Ascending aorta (tissue), 2 donors: ENCODE results near the gene PTPRN2. TPM values are rescaled to one million over a fixed set of nuclear protein-coding genes. Genes with fewer than 3 reads are reported as not detected.
"Not testable (repeated sequence)": the region's sequence is repeated elsewhere in the genome, so short reads cannot be mapped to it uniquely, and the experiment has no call there.

Experiments used
- DNase-seq, 2 donors: peaks; one replicate each; pipeline ENCODE4 v3.0.0-alpha.2; 2019; ENCODE audit warnings: low spot score in 2 of 2
- H3K27ac ChIP-seq, 2 donors: fragments of 200-600 bp; sonication (generic); one replicate each; pipeline ENCODE4 v1.5.1; 2016 to 2017; ENCODE audit warnings: mild to moderate bottlenecking in 1 of 2
- H3K27me3 ChIP-seq: fragments of 200-600 bp; sonication (generic); one replicate; pipeline ENCODE4 v1.5.1; 2017
- H3K36me3 ChIP-seq, 2 donors: fragments of 200-600 bp; sonication (generic); one replicate each; pipeline ENCODE4 v1.5.1; 2016
- H3K4me1 ChIP-seq, 2 donors: fragments of 200-600 bp; sonication (generic); one replicate each; pipeline ENCODE4 v1.5.1; 2016 to 2017; ENCODE audit warnings: mild to moderate bottlenecking in 1 of 2
- H3K4me3 ChIP-seq, 2 donors: fragments of 200-600 bp; sonication (generic); one replicate each; pipeline ENCODE4 v1.5.1; 2016 to 2017; ENCODE audit warnings: mild to moderate bottlenecking in 1 of 2
- H3K9me3 ChIP-seq, 2 donors: fragments of 200-600 bp; sonication (generic); one replicate each; pipeline ENCODE4 v1.5.1; 2016
- intact Hi-C: fragments of 100-400 bp; cut with DNase I; formaldehyde crosslinking; loops from one replicate; pipeline ENCODE4 v1.15.1; 2023
- total RNA-seq: library from RNA; depleted of rRNA; stranded (reverse); fragments of >200 nt; gene quantifications from one replicate; pipeline ENCODE4 v1.1.0, GENCODE V29; 2016
- TF ChIP-seq, protein P1 (sequence below), 3 experiments: fragments of 200-600 bp in 2 of 3; fragments of 450-650 bp in 1 of 3; sonication (generic) in 2 of 3; IDR thresholded peaks; one replicate each; pipeline ENCODE4 v1.5.1; 2016 to 2019; ENCODE audit warnings: antibody characterized with exemption in 3 of 3, mild to moderate bottlenecking in 1 of 3, moderate library complexity in 1 of 3

Gene PTPRN2
- total RNA-seq, 1 donor from 2014 or later = 7.3 TPM

DNA sequence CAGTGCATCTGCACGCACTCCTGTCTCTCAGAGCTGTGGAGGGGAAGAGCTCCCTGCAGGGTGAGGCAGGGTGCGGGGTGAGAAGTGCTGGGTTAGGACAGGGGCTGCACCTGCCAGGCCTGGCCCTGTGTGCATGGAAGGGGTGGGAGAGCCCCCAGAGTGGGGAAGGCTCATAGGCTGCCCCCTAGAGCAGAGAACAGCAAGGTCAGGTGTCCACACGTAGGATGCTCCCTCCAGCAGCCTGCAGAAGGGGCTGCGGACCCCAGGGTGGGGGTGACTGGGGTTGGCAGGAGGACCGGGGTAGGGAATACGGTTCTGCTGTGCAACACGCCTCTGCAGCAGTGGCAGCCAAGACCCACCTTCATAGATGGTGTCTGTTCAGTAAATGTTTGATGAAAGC lies 208.6 kb downstream of the PTPRN2 start:
- Histone ChIP-seq H3K36me3 (no peaks in the 10 kb centered on the region), H3K9me3 (no peaks in the 10 kb centered on the region), H3K4me1 (no peaks in the 10 kb centered on the region), H3K4me3 (no peak overlapping the region), H3K27ac (no peak overlapping the region), H3K27me3 (no peaks in the 10 kb centered on the region)
- TF ChIP-seq, protein P1, sequence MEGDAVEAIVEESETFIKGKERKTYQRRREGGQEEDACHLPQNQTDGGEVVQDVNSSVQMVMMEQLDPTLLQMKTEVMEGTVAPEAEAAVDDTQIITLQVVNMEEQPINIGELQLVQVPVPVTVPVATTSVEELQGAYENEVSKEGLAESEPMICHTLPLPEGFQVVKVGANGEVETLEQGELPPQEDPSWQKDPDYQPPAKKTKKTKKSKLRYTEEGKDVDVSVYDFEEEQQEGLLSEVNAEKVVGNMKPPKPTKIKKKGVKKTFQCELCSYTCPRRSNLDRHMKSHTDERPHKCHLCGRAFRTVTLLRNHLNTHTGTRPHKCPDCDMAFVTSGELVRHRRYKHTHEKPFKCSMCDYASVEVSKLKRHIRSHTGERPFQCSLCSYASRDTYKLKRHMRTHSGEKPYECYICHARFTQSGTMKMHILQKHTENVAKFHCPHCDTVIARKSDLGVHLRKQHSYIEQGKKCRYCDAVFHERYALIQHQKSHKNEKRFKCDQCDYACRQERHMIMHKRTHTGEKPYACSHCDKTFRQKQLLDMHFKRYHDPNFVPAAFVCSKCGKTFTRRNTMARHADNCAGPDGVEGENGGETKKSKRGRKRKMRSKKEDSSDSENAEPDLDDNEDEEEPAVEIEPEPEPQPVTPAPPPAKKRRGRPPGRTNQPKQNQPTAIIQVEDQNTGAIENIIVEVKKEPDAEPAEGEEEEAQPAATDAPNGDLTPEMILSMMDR (IDR thresholded peaks at IDR 0.05) = no peak
- intact Hi-C loops = no loop called here
- no peak for DNase-seq

DNA sequence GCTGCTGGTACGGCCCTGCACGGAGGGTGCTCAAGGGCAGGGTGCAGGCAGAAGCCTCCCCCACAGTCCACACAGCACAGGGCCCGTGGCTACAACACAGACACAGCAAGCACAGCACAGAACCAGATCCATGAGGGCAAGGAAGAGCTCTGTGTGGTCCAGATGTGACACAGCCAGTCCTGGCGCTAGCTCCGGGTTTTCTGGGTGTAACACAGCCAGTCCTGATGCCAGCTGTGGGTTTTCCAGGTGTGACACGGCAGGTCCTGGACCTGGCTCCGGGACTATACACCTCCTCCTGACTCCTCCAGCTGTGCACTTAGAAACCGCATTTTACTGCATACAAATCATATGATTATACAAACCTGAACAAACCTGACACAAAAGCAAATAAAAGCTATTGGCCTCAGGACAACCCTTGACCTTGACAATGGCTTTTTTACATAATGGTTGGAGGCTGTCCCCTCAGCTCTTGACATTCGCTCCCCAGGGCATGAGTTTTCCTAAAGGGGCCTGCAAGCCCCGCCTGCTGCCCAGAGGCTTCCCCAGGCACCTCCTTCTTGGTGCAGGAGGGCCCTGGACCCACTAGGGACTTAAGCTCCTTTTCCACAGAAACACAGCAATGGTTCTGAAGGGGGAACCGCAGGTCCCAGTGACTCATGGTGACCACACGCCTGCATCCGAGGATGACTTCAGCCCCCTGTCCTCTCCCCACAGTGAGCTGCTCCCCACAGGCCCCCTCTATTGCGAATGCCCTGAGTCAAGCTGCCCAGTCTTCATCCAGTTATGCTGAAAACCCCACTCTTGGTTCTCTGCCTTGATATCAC lies 209.6 kb downstream of the PTPRN2 start:
- H3K36me3 ChIP-seq = no peaks in the 10 kb centered on the region
- no peak for DNase-seq
- no peaks in the 10 kb centered on the region for H3K9me3 ChIP-seq
- TF ChIP-seq, protein P1 (IDR thresholded peaks at IDR 0.05) = no peak
- H3K27ac ChIP-seq = no peak overlapping the region
- no peaks in the 10 kb centered on the region for H3K4me1 ChIP-seq
- no peaks in the 10 kb centered on the region for H3K27me3 ChIP-seq
- intact Hi-C loops = no loop called here
- H3K4me3 ChIP-seq = no peak overlapping the region

DNA sequence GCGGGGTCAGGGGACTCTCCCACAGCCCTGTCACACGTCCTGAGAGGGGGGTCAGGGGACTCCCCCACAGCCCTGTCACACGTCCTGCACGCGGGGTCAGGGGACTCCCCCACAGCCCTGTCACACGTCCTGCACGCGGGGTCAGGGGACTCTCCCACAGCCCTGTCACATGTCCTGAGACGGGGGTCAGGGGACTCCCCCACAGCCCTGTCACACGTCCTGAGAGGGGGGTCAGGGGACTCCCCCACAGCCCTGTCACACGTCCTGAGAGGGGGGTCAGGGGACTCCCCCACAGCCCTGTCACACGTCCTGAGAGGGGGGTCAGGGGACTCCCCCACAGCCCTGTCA lies 210.8 kb downstream of the PTPRN2 start:
- H3K27me3 ChIP-seq, H3K36me3 ChIP-seq, DNase-seq, H3K27ac ChIP-seq, H3K9me3 ChIP-seq, intact Hi-C loops, H3K4me3 ChIP-seq, H3K4me1 ChIP-seq: not testable (repeated sequence)

DNA sequence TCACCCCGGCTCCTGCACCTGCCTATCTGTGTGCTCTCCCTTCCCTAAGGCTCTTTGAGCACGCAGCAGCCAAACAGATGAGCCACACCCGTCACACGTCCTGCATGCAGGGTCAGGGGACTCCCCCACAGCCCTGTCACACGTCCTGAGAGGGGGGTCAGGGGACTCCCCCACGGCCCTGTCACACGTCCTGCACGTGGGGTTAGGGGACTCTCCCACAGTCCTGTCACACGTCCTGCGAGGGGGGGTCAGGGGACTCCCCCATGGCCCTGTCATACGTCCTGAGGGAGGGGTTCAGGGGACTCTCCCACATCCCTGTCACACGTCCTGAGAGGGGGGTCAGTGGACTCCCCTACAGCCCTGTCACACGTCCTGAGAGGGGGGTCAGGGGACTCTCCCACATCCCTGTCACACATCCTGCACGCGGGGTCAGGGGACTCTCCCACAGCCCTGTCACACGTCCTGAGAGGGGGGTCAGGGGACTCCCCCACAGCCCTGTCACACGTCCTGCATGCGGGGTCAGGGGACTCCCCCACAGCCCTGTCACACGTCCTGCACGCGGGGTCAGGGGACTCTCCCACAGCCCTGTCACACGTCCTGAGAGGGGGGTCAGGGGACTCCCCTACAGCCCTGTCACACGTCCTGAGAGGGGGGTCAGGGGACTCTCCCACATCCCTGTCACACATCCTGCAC lies 211.3 kb downstream of the PTPRN2 start:
- H3K27ac ChIP-seq, intact Hi-C loops, H3K36me3 ChIP-seq, H3K27me3 ChIP-seq, H3K4me3 ChIP-seq, DNase-seq, H3K4me1 ChIP-seq, H3K9me3 ChIP-seq: not testable (repeated sequence)

DNA sequence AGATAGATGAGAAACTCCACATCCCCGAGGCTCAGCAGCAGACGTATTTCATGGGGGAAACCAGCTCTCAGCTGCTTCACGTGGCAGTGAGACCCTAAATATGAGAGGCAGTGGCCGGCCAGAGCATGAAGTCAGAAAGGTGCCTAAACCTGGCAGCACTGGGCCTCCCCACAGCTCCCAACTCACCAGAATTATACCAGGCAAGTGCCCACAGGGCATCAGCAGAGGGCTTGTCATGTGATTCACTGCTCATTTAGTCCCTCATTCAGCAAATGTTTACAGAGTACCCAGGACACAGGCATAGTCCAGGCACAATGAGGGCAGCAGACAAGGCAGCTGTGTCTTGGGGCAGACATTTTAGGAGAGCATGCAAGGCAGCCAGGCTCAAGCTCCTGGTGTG lies 212.6 kb downstream of the PTPRN2 start:
- DNase-seq = no peak
- TF ChIP-seq, protein P1 (IDR thresholded peaks at IDR 0.05) = no peak

DNA sequence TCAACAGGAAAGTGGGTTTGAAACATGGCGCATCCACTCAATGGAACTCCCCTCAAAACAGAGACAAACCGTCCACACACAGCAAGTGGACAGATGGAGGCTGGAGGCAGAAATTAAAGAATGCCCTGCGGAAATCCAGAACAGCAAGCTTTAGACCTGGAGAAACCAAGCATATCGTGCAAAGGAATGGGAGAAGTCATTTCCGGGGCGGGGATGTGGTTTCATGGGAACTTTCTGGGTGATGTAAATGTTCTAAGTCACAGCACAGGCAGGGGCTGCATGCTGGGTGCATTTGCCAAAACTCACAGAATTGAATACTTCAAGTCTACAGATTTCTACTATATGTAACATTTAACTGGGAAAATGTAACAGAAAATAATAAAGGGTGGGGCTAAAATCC lies 213.0 kb downstream of the PTPRN2 start:
- H3K36me3 ChIP-seq = no peaks in the 10 kb centered on the region
- no peak overlapping the region for H3K4me3 ChIP-seq
- TF ChIP-seq, protein P1 (IDR thresholded peaks at IDR 0.05) = no peak
- H3K27me3 ChIP-seq = no peaks in the 10 kb centered on the region
- intact Hi-C loops = no loop called here
- H3K27ac ChIP-seq = no peak overlapping the region
- DNase-seq = no peak
- H3K9me3 ChIP-seq = no peaks in the 10 kb centered on the region
- no peaks in the 10 kb centered on the region for H3K4me1 ChIP-seq

More for the DNA sequence above, 212.6 kb downstream of the PTPRN2 start:
- Histone ChIP-seq H3K4me3 (no peak overlapping the region), H3K36me3 (no peaks in the 10 kb centered on the region), H3K4me1 (no peaks in the 10 kb centered on the region), H3K27me3 (no peaks in the 10 kb centered on the region), H3K27ac (no peak overlapping the region), H3K9me3 (no peaks in the 10 kb centered on the region)
- intact Hi-C loops = no loop called here
